ENCODE data around the gene TRUB2. TPM values are rescaled to one million over a fixed set of nuclear protein-coding genes. Genes with fewer than 3 reads are reported as not detected.
A peak's percentile ranks its signal among the peaks of the same experiment; 100 is the strongest.

Gene TRUB2
- total RNA-seq, 6 experiments from 2014 or later, result 27.0 to 38.5 (median 34.3) TPM

GRCh38 chr9:128262687-128263086 lies 59.6 kb downstream of the TRUB2 start:
- Mint-ChIP-seq H3K36me3 (ENCODE audit: low read depth) (peaks cover 40% of the 10 kb centered on the region), H3K27ac (peak overlapping the region; percentile 42), H3K4me1 (ENCODE audit: low read depth) (no peaks in the 10 kb centered on the region), H3K4me3 (no peak overlapping the region), H3K9me3 (no peaks in the 10 kb centered on the region), H3K27me3 (ENCODE audit: insufficient read depth) (peaks cover 15% of the 10 kb centered on the region)
- no peak for DNase-seq
- TF ChIP-seq, protein P1, sequence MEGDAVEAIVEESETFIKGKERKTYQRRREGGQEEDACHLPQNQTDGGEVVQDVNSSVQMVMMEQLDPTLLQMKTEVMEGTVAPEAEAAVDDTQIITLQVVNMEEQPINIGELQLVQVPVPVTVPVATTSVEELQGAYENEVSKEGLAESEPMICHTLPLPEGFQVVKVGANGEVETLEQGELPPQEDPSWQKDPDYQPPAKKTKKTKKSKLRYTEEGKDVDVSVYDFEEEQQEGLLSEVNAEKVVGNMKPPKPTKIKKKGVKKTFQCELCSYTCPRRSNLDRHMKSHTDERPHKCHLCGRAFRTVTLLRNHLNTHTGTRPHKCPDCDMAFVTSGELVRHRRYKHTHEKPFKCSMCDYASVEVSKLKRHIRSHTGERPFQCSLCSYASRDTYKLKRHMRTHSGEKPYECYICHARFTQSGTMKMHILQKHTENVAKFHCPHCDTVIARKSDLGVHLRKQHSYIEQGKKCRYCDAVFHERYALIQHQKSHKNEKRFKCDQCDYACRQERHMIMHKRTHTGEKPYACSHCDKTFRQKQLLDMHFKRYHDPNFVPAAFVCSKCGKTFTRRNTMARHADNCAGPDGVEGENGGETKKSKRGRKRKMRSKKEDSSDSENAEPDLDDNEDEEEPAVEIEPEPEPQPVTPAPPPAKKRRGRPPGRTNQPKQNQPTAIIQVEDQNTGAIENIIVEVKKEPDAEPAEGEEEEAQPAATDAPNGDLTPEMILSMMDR (IDR thresholded peaks at IDR 0.05), result no peak

GRCh38 chr9:128260340-128260739 lies 61.9 kb downstream of the TRUB2 start:
- peaks cover 35% of the 10 kb centered on the region for H3K36me3 Mint-ChIP-seq (ENCODE audit: low read depth)
- H3K27me3 Mint-ChIP-seq (ENCODE audit: insufficient read depth), result peaks cover 15% of the 10 kb centered on the region
- TF ChIP-seq, protein P1 (IDR thresholded peaks at IDR 0.05), result no peak
- H3K9me3 Mint-ChIP-seq, result no peaks in the 10 kb centered on the region
- DNase-seq, result no peak
- H3K27ac Mint-ChIP-seq, result no peak overlapping the region
- no peak overlapping the region for H3K4me3 Mint-ChIP-seq
- no peaks in the 10 kb centered on the region for H3K4me1 Mint-ChIP-seq (ENCODE audit: low read depth)

- TF ChIP-seq, protein P1 (IDR thresholded peaks at IDR 0.05), result 0 out of 2 replicates have a peak, but pooled peaks have one; percentile 20
- H3K27ac Mint-ChIP-seq, result no peak overlapping the region
- no peaks in the 10 kb centered on the region for H3K9me3 Mint-ChIP-seq
- no peak for DNase-seq
- no peak overlapping the region for H3K4me3 Mint-ChIP-seq
- H3K36me3 Mint-ChIP-seq (ENCODE audit: low read depth), result peaks cover 32% of the 10 kb centered on the region
- peaks cover 15% of the 10 kb centered on the region for H3K27me3 Mint-ChIP-seq (ENCODE audit: insufficient read depth)
- no peaks in the 10 kb centered on the region for H3K4me1 Mint-ChIP-seq (ENCODE audit: low read depth)
Observed at GRCh38 chr9:128259156-128259555, 63.1 kb downstream of the TRUB2 start.

DNA sequence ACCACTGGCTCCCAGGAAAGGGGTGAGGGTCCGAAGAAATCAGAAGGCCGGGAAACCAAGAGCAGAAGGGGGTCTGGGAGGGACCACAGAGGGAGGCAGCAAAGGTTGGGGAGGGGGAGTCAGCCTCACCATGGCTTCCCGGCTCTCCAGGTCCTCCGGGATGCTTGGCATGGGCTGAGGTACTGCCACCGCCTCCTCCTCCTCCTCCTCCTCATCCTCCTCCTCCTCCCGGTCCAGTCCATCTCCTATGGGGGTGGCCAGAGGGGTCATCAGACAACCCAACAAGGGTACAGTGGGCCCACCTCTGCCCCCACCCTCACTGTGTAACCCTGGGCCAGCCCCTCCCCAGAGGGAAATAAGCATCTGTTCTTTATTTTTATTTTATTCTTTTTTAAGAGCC lies 63.9 kb downstream of the TRUB2 start:
- H3K9me3 Mint-ChIP-seq, result no peaks in the 10 kb centered on the region
- DNase-seq, result no peak
- TF ChIP-seq, protein P1 (IDR thresholded peaks at IDR 0.05), result no peak
- peaks cover 17% of the 10 kb centered on the region for H3K27me3 Mint-ChIP-seq (ENCODE audit: insufficient read depth)
- H3K36me3 Mint-ChIP-seq (ENCODE audit: low read depth), result peaks cover 32% of the 10 kb centered on the region
- H3K27ac Mint-ChIP-seq, result no peak overlapping the region
- no peaks in the 10 kb centered on the region for H3K4me1 Mint-ChIP-seq (ENCODE audit: low read depth)
- H3K4me3 Mint-ChIP-seq, result no peak overlapping the region

DNA sequence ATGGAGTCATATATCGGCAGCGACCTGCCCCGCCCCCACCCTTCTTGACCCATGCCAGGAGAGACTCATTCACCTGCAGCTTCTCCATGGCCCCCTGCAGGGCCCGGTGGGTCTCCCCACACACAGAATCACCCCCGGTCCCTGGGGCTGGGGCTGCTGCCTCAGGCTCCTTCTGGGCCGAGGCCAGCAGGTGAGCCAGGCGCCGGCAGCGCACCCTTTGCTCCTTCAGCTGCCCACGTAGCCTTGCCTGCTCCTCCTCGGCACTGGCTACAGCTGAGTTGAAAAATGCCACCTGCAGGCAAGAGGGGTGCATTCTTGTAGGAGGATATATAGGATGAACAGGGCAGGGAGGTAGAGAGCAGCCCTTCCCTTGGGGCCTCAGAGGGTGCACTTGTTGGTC lies 64.3 kb downstream of the TRUB2 start:
- H3K36me3 Mint-ChIP-seq (ENCODE audit: low read depth), result peaks cover 28% of the 10 kb centered on the region
- H3K4me1 Mint-ChIP-seq (ENCODE audit: low read depth), result no peaks in the 10 kb centered on the region
- no peaks in the 10 kb centered on the region for H3K9me3 Mint-ChIP-seq
- H3K27ac Mint-ChIP-seq, result peak overlapping the region; percentile 3; the same call in 1 of the 2 replicates
- DNase-seq, result no peak
- H3K4me3 Mint-ChIP-seq, result no peak overlapping the region
- TF ChIP-seq, protein P1 (IDR thresholded peaks at IDR 0.05), result no peak
- peaks cover 17% of the 10 kb centered on the region for H3K27me3 Mint-ChIP-seq (ENCODE audit: insufficient read depth)
